CD14-positive monocyte (primary cell): ENCODE measurements around the gene ABHD10. TPM values are rescaled to one million over a fixed set of nuclear protein-coding genes. Genes with fewer than 3 reads are reported as not detected.

ENCODE experiments used
- DNase-seq, 3 donors: peaks; one replicate each; pipeline ENCODE4 v3.0.0-alpha.2; 2011 to 2022
- H2AFZ ChIP-seq: 2 replicates; pipeline ENCODE4 v1.6.0; 2012; ENCODE audit warnings: mild to moderate bottlenecking, low read depth, low read length, inconsistent platforms; ENCODE audit not compliant: insufficient read depth, poor library complexity, severe bottlenecking
- H3K27ac ChIP-seq, 2 donors: 1 replicate in 1 of 2; 2 replicates in 1 of 2; pipeline ENCODE4 v1.5.1; 2012 to 2013; ENCODE audit warnings: low read length in 2 of 2, control low read depth in 1 of 2, inconsistent platforms in 1 of 2, low read depth in 1 of 2, mild to moderate bottlenecking in 1 of 2
- H3K27me3 ChIP-seq, 2 donors: one replicate each; pipeline versions ENCODE4 v1.6.0 to v1.6.1; 2011 to 2013; ENCODE audit warnings: low read length in 2 of 2; ENCODE audit not compliant: control insufficient read depth in 2 of 2, insufficient read depth in 2 of 2
- H3K36me3 ChIP-seq, 2 donors: replicated peaks in 1 of 2; 1 replicate in 1 of 2; 2 replicates in 1 of 2; pipeline versions ENCODE4 v1.5.1 to v1.6.1; 2012 to 2013; ENCODE audit warnings: low read length in 2 of 2, control low read depth in 1 of 2, inconsistent platforms in 1 of 2, mild to moderate bottlenecking in 1 of 2; ENCODE audit not compliant: insufficient read depth in 2 of 2, control insufficient read depth in 1 of 2
- H3K4me1 ChIP-seq, 2 donors: 1 replicate in 1 of 2; 2 replicates in 1 of 2; pipeline versions ENCODE4 v1.5.1 to v1.6.1; 2012 to 2013; ENCODE audit warnings: low read length in 2 of 2, control low read depth in 1 of 2, inconsistent platforms in 1 of 2, mild to moderate bottlenecking in 1 of 2, moderate library complexity in 1 of 2; ENCODE audit not compliant: insufficient read depth in 2 of 2, control insufficient read depth in 1 of 2
- H3K4me2 ChIP-seq: replicated peaks from 2 replicates; pipeline ENCODE3; 2012; ENCODE audit warnings: low read length, moderate library complexity, mild to moderate bottlenecking; ENCODE audit not compliant: poor library complexity, severe bottlenecking; ENCODE audit errors: extremely low read depth
- H3K4me3 ChIP-seq, 3 experiments: fragments of 200-600 bp in 1 of 3; sonication (generic) in 1 of 3; replicated peaks in 1 of 3; 1 replicate in 2 of 3; 2 replicates in 1 of 3; pipeline ENCODE4 v1.5.1; 2011 to 2013; ENCODE audit warnings: low read length in 3 of 3, mild to moderate bottlenecking in 3 of 3, control low read depth in 2 of 3, low read depth in 2 of 3, inconsistent platforms in 1 of 3, moderate library complexity in 1 of 3
- H3K79me2 ChIP-seq: 2 replicates; pipeline ENCODE4 v1.6.0; 2012; ENCODE audit warnings: mild to moderate bottlenecking, control low read depth, inconsistent platforms, low read length, moderate library complexity; ENCODE audit not compliant: insufficient read depth
- H3K9ac ChIP-seq: 2 replicates; pipeline ENCODE4 v1.6.0; 2017; ENCODE audit warnings: low read length, mild to moderate bottlenecking; ENCODE audit not compliant: insufficient read depth, poor library complexity, severe bottlenecking
- H3K9me3 ChIP-seq, 2 donors: replicated peaks in 1 of 2; 1 replicate in 1 of 2; 2 replicates in 1 of 2; pipeline versions ENCODE4 v1.5.1 to v1.6.1; 2012 to 2013; ENCODE audit warnings: low read length in 2 of 2, control low read depth in 1 of 2; ENCODE audit not compliant: control insufficient read depth in 1 of 2, insufficient read depth in 1 of 2
- H4K20me1 ChIP-seq: 2 replicates; pipeline ENCODE4 v1.6.0; 2012; ENCODE audit warnings: mild to moderate bottlenecking, low read length, control low read depth, moderate library complexity; ENCODE audit not compliant: insufficient read depth
- H3K27ac Mint-ChIP-seq, 7 donors: one replicate each; pipeline ENCODE4 v1.8.0; 2020; ENCODE audit warnings: mild to moderate bottlenecking in 7 of 7, mixed read lengths in 7 of 7, moderate library complexity in 6 of 7, inconsistent platforms in 2 of 7
- H3K27me3 Mint-ChIP-seq, 3 donors: one replicate each; pipeline ENCODE4 v1.8.0; 2021 to 2022; ENCODE audit warnings: low read depth in 3 of 3, mild to moderate bottlenecking in 3 of 3, mixed read lengths in 3 of 3, moderate library complexity in 3 of 3, inconsistent platforms in 1 of 3
- H3K36me3 Mint-ChIP-seq, 2 donors: one replicate each; pipeline ENCODE4 v1.8.0; 2020; ENCODE audit warnings: mixed read lengths in 2 of 2, inconsistent platforms in 1 of 2, mild to moderate bottlenecking in 1 of 2
- H3K4me1 Mint-ChIP-seq: one replicate; pipeline ENCODE4 v1.8.0; 2020; ENCODE audit warnings: mild to moderate bottlenecking, mixed read lengths
- H3K4me3 Mint-ChIP-seq, 2 donors: one replicate each; pipeline ENCODE4 v1.8.0; 2020; ENCODE audit warnings: mild to moderate bottlenecking in 2 of 2, mixed read lengths in 2 of 2, moderate library complexity in 1 of 2
- H3K9me3 Mint-ChIP-seq, 7 donors: one replicate each; pipeline ENCODE4 v1.8.0; 2020 to 2022; ENCODE audit warnings: mixed read lengths in 7 of 7, mild to moderate bottlenecking in 6 of 7, moderate library complexity in 6 of 7, inconsistent platforms in 2 of 7
- WGBS: methylation state at CpG from one replicate; pipeline ENCODE4 v1.1.5; 2013; ENCODE audit warnings: missing lambda C conversion rate; ENCODE audit not compliant: insufficient coverage; 5-methylcytosine and 5-hydroxymethylcytosine counted together
- intact Hi-C, 2 donors: fragments of 100-400 bp; cut with micrococcal nuclease; formaldehyde crosslinking; loops; one replicate each; pipeline versions ENCODE4 v1.15.0 to v1.15.1; 2023
- polyA plus RNA-seq, 3 donors: library from polyadenylated mRNA; depleted of rRNA in 1 of 3; unstranded in 2 of 3; stranded (reverse) in 1 of 3; fragments of 300-500 nt in 2 of 3; fragments of >200 nt in 1 of 3; fragmentation: Illumina TruSeq in 2 of 3; gene quantifications; 1 replicate in 2 of 3; 2 replicates in 1 of 3; pipeline ENCODE4 v1.2.3, GENCODE V29; 2012 to 2021
- TF ChIP-seq, protein P1 (sequence below): fragments of 200-600 bp; IDR thresholded peaks from one replicate; pipeline ENCODE4 v1.8.0; 2022; ENCODE audit warnings: antibody characterized with exemption, mild to moderate bottlenecking

Gene ABHD10
- polyA plus RNA-seq, 3 donors = 15.2 to 22.3 (median 17.0) TPM

DNA sequence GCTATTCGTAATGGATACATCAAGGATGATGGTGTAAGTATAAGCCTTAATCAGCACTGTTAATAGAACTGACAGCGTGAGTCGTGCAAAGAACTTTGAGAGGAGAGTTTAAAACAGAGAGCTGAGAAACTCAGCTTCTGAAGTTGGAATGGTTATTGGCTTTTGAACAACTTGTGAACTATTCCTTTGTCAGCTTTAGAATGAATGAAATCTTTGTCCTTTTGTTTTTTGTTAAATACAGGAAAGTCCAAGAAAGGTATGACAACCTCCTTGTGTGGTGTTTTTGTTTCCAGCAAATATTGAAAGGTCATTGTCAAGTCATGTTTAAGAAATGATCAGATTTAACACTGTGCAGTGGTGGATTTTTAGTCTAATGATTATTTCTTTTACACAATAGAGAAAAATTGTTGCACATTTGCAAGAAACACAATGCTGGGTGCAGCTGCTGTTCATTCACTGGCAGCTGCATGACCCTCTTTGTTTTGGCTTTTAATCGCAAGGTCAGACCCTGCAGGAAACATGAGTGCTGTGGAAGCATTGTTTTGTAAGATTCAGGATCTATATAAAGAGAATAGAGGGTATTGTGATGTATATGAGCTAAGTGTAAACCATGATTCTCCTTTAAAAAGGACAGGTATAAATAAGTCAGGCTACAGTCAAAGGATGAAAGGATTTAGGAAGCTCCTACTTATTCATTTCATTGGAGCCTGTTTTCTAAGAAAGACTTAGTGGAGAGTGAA is 21.7 kb upstream of the ABHD10 start:
- Mint-ChIP-seq H3K36me3 (no peaks in the 10 kb centered on the region), H3K27me3 (no peaks in the 10 kb centered on the region), H3K4me3 (no peak overlapping the region), H3K27ac (no peak overlapping the region), H3K9me3 (no peaks in the 10 kb centered on the region), H3K4me1 (no peaks in the 10 kb centered on the region)
- Histone ChIP-seq H3K4me3 (no peak overlapping the region), H3K27ac (no peak overlapping the region), H4K20me1 (no peaks in the 10 kb centered on the region), H2AFZ (no peak overlapping the region), H3K36me3 (no peaks in the 10 kb centered on the region), H3K9ac (no peak overlapping the region), H3K27me3 (no peaks in the 10 kb centered on the region), H3K4me2 (no peak overlapping the region), H3K9me3 (no peaks in the 10 kb centered on the region), H3K79me2 (no peaks in the 10 kb centered on the region), H3K4me1 (no peaks in the 10 kb centered on the region)
- WGBS = 95% methylated on average over 3 of the region's 4 CpGs
- DNase-seq = no peak
- intact Hi-C loops = no loop called here
- TF ChIP-seq, protein P1, sequence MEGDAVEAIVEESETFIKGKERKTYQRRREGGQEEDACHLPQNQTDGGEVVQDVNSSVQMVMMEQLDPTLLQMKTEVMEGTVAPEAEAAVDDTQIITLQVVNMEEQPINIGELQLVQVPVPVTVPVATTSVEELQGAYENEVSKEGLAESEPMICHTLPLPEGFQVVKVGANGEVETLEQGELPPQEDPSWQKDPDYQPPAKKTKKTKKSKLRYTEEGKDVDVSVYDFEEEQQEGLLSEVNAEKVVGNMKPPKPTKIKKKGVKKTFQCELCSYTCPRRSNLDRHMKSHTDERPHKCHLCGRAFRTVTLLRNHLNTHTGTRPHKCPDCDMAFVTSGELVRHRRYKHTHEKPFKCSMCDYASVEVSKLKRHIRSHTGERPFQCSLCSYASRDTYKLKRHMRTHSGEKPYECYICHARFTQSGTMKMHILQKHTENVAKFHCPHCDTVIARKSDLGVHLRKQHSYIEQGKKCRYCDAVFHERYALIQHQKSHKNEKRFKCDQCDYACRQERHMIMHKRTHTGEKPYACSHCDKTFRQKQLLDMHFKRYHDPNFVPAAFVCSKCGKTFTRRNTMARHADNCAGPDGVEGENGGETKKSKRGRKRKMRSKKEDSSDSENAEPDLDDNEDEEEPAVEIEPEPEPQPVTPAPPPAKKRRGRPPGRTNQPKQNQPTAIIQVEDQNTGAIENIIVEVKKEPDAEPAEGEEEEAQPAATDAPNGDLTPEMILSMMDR = no peak

DNA sequence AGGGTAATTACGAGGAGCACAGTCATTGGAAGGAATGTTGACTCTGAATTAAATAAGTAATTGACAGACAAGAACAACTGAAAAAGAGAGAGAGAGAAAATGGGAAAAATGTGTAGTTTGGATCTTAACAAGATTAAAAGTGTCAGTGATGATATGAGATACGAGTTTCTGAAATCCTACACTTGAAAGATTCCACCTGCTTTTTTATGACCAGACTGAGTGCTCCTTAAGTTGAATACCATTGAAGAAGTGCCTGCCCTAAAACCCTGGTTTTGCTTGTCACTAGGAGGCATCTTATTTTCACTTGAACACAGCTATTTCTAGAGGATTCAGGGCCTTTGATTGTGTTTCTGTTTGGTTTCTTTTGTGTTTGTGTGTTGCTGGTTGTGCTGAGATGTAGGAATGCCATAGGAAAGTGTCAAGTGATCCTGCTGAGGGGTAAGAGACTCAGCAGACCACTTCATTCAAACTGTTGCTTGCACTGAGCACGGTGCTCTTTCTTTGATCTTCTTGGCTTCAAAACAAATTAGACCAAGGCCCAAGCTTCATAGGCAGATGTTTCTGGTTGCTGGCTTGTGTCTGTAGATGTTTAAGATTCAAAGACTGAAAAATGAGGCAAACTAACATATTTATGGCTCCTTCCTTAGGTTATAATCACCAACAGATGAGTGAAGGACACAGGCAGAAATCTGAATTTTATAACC is 17.2 kb upstream of the ABHD10 start:
- DNase-seq = no peak
- H3K36me3 Mint-ChIP-seq = no peaks in the 10 kb centered on the region
- intact Hi-C loops = loop anchor here in 1 of 2 donors (10.0 kb wide), 1 partner anchor 67 kb away; no protein-coding TSS in a partner anchor

More for the DNA sequence above, 17.2 kb upstream of the ABHD10 start:
- Histone ChIP-seq H3K4me1 (no peaks in the 10 kb centered on the region), H3K4me2 (no peak overlapping the region), H3K27me3 (no peaks in the 10 kb centered on the region), H3K4me3 (no peak overlapping the region), H3K79me2 (no peaks in the 10 kb centered on the region), H3K9ac (no peak overlapping the region), H3K27ac (no peak overlapping the region), H3K9me3 (no peaks in the 10 kb centered on the region), H2AFZ (no peak overlapping the region), H3K36me3 (no peaks in the 10 kb centered on the region), H4K20me1 (no peaks in the 10 kb centered on the region)
- no peaks in the 10 kb centered on the region for H3K9me3 Mint-ChIP-seq
- H3K27me3 Mint-ChIP-seq = peaks cover 0 to 1% (median 0%) of the 10 kb centered on the region in 3 donors
- no peak overlapping the region for H3K27ac Mint-ChIP-seq
- TF ChIP-seq, protein P1 = no peak
- no peaks in the 10 kb centered on the region for H3K4me1 Mint-ChIP-seq
- WGBS = 100% methylated on average over 1 of the region's 3 CpGs
- H3K4me3 Mint-ChIP-seq = no peak overlapping the region
